Common myeloid progenitor, CD34-positive (primary cell): ENCODE data around the gene SDK1.

ENCODE experiments used
- CTCF ChIA-PET: fragments of 350-600 bp; sonication (Branson Sonifier 250); formaldehyde crosslinking; loops from one replicate; lab custom pipeline; 2021; ENCODE audit warnings: antibody characterized with exemption; lab: Charles Lee
- POLR2A ChIA-PET: fragments of 350-600 bp; sonication (Branson Sonifier 250); formaldehyde crosslinking; loops from one replicate; lab custom pipeline; 2021; ENCODE audit warnings: antibody characterized with exemption; lab: Charles Lee
- DNase-seq, 3 donors: peaks; one replicate each; pipeline versions ENCODE4 v3.0.0 to v3.0.0-alpha.2; 2013
- H3K27ac ChIP-seq, 2 experiments: 1 replicate in 1 of 2; 2 replicates in 1 of 2; pipeline ENCODE4 v1.7.0; 2013; ENCODE audit warnings: inconsistent platforms in 2 of 2, low read length in 2 of 2, mild to moderate bottlenecking in 2 of 2, low read depth in 1 of 2, moderate library complexity in 1 of 2; ENCODE audit not compliant: severe bottlenecking in 2 of 2, insufficient read depth in 1 of 2, poor library complexity in 1 of 2
- H3K27me3 ChIP-seq, 5 experiments: replicated peaks in 2 of 5; 1 replicate in 3 of 5; 2 replicates in 2 of 5; pipeline versions ENCODE4 v1.6.1 to v1.7.0; 2013; ENCODE audit warnings: low read length in 4 of 5, mild to moderate bottlenecking in 2 of 5, moderate library complexity in 2 of 5, inconsistent platforms in 1 of 5; ENCODE audit not compliant: insufficient read depth in 5 of 5, control insufficient read depth in 4 of 5
- H3K36me3 ChIP-seq, 4 experiments: 1 replicate in 2 of 4; 2 replicates in 2 of 4; pipeline versions ENCODE4 v1.6.1 to v1.7.0; 2013; ENCODE audit warnings: low read length in 3 of 4, control low read depth in 1 of 4, mild to moderate bottlenecking in 1 of 4; ENCODE audit not compliant: control insufficient read depth in 4 of 4, insufficient read depth in 4 of 4
- H3K4me1 ChIP-seq, 4 experiments: 1 replicate in 3 of 4; 2 replicates in 1 of 4; pipeline versions ENCODE4 v1.6.1 to v1.7.1; 2013; ENCODE audit warnings: low read length in 3 of 4, mild to moderate bottlenecking in 3 of 4, control low read depth in 1 of 4, inconsistent platforms in 1 of 4, moderate library complexity in 1 of 4; ENCODE audit not compliant: control insufficient read depth in 4 of 4, insufficient read depth in 4 of 4; ENCODE audit errors: control extremely low read depth in 1 of 4
- H3K4me3 ChIP-seq, 7 experiments: 1 replicate in 4 of 7; 2 replicates in 3 of 7; pipeline versions ENCODE4 v1.5.1 to v1.7.0; 2013; ENCODE audit warnings: mild to moderate bottlenecking in 7 of 7, low read length in 6 of 7, moderate library complexity in 6 of 7, inconsistent platforms in 2 of 7, low read depth in 2 of 7, control low read depth in 1 of 7; ENCODE audit not compliant: insufficient read depth in 4 of 7, control insufficient read depth in 1 of 7; ENCODE audit errors: extremely low read depth in 1 of 7
- H3K9me3 ChIP-seq, 5 experiments: 1 replicate in 4 of 5; 2 replicates in 1 of 5; pipeline versions ENCODE4 v1.6.1 to v1.7.1; 2013; ENCODE audit warnings: low read length in 4 of 5, mild to moderate bottlenecking in 2 of 5, inconsistent platforms in 1 of 5, low read depth in 1 of 5, moderate library complexity in 1 of 5; ENCODE audit not compliant: control insufficient read depth in 4 of 5, insufficient read depth in 2 of 5; ENCODE audit errors: control extremely low read depth in 1 of 5
- whole genome bisulfite sequencing: methylation state at CpG from one replicate; pipeline ENCODE4 v1.1.5; 2013; ENCODE audit not compliant: insufficient coverage; 5-methylcytosine and 5-hydroxymethylcytosine counted together

SDK1 gene

DNA sequence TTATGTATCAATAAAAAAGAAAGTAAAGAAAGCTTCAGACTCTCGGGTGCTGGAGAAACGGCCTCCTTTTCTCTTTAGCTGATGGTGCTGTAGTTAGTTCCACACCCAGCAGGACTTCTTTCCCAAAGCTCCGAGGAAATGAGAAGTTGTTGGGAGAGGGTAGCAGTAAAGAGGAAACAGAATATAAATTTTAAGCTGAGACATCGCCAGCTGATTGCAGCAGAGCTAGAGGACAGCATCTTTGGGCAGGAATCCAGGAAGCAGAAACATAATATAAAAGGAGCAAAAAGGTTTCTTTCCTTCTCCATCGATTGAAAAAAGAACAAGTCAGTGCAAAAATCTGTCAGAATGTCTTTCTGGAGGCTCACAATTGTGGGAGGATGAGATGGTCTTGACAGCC is 764.1 kb downstream of the SDK1 start:
- CTCF ChIA-PET, result no interaction called here
- Histone ChIP-seq H3K9me3 (no peaks in the 10 kb centered on the region), H3K27ac (no peak overlapping the region), H3K4me1 (peaks cover 0 to 4% (median under 1%) of the 10 kb centered on the region in 4 experiments), H3K27me3 (peaks cover 0 to 2% (median 0%) of the 10 kb centered on the region in 5 experiments), H3K4me3 (peak overlapping the region in 2 of 7 experiments; percentile 2 to 66), H3K36me3 (no peaks in the 10 kb centered on the region)
- WGBS, result 10% methylated on average over 5 of the region's 5 CpGs
- POLR2A ChIA-PET, result no interaction called here
- peak in 2 of 3 donors; percentile 51 to 66 for DNase-seq

DNA sequence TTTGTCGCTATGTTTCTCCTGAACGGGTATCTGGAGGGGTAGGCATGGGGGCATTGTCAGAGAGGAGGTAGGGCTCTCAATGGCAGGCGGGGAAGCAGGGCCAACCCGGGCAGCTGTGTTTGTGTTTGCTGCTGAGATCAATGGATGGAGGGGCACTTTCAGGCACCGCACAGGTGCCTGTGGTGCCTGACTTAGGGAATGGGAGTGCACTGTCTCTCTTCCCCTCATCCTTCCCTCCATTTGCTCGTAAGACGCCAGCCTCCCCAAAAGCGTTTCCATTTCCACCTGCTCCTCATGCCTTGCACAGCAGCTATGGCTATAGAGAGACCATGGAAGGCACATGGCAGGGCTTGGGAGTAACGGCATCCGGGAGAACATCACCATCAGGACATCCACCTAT is 765.2 kb downstream of the SDK1 start:
- Histone ChIP-seq H3K27ac (no peak overlapping the region), H3K9me3 (no peaks in the 10 kb centered on the region), H3K4me3 (no peak overlapping the region), H3K4me1 (peaks cover 0 to 4% (median under 1%) of the 10 kb centered on the region in 4 experiments), H3K27me3 (peaks cover 0 to 2% (median 0%) of the 10 kb centered on the region in 5 experiments), H3K36me3 (no peaks in the 10 kb centered on the region)
- POLR2A ChIA-PET, result interaction anchor here (0.5 kb wide), 1 partner anchor 600 kb away, joined by 5 read pairs; no protein-coding TSS in a partner anchor
- CTCF ChIA-PET, result no interaction called here
- 86% methylated on average over 7 of the region's 10 CpGs for WGBS
- DNase-seq, result no peak

DNA sequence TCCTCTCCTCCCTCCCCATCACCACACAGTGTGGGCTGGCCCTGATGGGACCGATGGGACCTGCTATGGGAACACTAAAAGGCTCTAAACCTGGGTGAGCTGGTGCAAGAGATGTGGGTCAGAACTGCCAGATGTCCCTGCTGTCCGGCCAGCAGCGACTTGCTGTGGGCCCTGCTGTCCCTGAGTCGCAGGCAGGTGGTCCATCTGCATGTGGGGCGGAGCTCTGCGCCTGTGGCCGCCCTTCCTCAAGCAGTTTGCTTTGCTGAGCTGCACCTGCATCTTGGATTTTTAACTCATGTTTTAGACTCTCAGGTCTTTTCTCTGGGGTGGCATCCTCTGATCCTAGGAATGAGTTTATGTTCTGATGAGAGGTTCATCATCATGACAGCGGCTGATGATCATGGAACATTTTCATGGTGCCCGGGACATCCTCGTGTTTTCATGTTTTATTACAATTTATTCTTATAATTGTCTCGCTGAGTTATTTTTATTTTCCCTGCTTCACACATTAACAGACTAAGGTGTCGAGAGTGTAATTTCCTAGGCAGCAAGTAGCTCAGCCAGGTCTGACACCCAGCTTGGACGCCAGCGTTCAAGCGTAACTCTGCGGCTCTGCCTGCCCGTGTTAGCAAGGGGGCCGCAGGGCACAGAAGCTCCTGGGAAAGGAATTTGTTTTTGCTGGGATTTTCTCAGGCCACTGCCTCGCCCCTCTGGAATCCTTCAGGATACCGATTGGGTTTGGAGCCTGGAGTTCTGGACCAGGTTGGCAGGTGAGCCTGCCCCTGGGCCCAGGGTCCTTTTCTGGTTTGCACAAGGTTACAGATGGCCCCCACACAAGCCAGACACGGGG is 765.8 kb downstream of the SDK1 start:
- H3K9me3 ChIP-seq, result no peaks in the 10 kb centered on the region
- WGBS, result 87% methylated on average over 17 of the region's 21 CpGs
- H3K4me3 ChIP-seq, result no peak overlapping the region
- peaks cover 0 to 4% (median under 1%) of the 10 kb centered on the region in 4 experiments for H3K4me1 ChIP-seq
- peaks cover 0 to 2% (median 0%) of the 10 kb centered on the region in 5 experiments for H3K27me3 ChIP-seq
- POLR2A ChIA-PET, result interaction anchor here (0.5 kb wide), 1 partner anchor 600 kb away, joined by 5 read pairs; no protein-coding TSS in a partner anchor
- H3K36me3 ChIP-seq, result no peaks in the 10 kb centered on the region
- DNase-seq, result no peak
- H3K27ac ChIP-seq, result no peak overlapping the region
- CTCF ChIA-PET, result no interaction called here

DNA sequence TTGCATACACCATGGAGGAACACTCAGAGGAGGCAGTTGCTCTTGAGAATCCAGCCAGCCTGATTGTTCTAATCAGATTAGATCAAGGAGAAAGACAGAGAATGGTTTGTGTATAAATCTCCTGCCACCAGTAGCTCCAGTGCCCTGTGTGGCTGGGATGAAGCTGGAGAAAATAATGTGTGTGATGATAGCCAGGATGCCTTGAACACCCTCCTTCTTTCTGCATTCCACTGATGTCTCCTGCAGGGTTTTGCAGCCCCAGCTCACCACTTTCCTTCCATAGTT is 766.4 kb downstream of the SDK1 start:
- Histone ChIP-seq H3K27ac (no peak overlapping the region), H3K36me3 (no peaks in the 10 kb centered on the region), H3K4me1 (peaks cover 0 to 4% (median under 1%) of the 10 kb centered on the region in 4 experiments), H3K9me3 (no peaks in the 10 kb centered on the region), H3K4me3 (no peak overlapping the region), H3K27me3 (peaks cover 0 to 5% (median 0%) of the 10 kb centered on the region in 5 experiments)
- POLR2A ChIA-PET, result no interaction called here
- DNase-seq, result no peak
- CTCF ChIA-PET, result no interaction called here

DNA sequence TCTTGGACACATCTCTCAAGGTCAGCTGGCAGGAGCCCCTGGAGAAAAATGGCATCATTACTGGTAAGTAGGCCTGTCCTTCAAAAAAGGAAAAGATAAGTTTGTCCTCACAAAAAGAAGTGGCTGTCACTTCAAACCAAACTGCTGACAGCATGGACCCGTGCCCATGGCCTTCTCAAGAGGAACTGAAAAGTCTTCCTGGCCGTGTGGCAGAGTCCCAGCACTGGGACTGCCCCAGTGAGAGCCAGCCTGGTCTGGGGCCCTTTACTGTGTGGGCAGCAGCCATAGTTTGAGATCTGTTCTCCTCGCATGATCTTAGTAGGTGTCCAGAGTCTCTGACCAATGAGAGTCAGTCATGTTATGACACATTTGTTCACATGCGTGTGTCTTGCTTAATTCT is 766.8 kb downstream of the SDK1 start:
- DNase-seq, result no peak
- Histone ChIP-seq H3K4me1 (peaks cover 0 to 4% (median under 1%) of the 10 kb centered on the region in 4 experiments), H3K4me3 (no peak overlapping the region), H3K36me3 (no peaks in the 10 kb centered on the region), H3K27me3 (peaks cover 0 to 5% (median 0%) of the 10 kb centered on the region in 5 experiments), H3K9me3 (no peaks in the 10 kb centered on the region), H3K27ac (no peak overlapping the region)
- POLR2A ChIA-PET, result no interaction called here
- WGBS, result 67% methylated on average over 4 of the region's 4 CpGs
- CTCF ChIA-PET, result no interaction called here

DNA sequence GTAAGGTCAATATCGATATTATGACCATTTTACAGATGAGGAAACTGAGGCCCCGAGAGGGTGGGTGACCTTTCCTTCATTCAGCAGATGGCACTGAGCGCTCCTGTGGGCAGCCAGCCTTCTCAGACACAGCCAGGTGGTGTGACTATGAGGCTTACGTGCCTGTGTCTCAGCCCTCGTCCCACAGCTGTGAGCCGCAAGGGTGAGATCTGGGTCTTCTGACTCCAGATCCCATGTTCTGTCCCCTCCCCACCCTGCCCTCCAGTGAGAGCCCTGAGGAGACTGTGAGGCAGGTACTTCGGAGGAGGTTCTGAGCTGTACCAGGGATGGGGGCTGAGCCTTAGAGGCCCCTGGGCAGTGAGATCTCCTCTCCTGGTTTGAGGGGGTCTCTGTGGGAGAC is 767.2 kb downstream of the SDK1 start:
- Histone ChIP-seq H3K36me3 (no peaks in the 10 kb centered on the region), H3K9me3 (no peaks in the 10 kb centered on the region), H3K27ac (no peak overlapping the region), H3K27me3 (peaks cover 0 to 5% (median 0%) of the 10 kb centered on the region in 5 experiments), H3K4me3 (no peak overlapping the region), H3K4me1 (peaks cover 0 to 4% (median under 1%) of the 10 kb centered on the region in 4 experiments)
- ChIA-PET POLR2A (no interaction called here), CTCF (no interaction called here)
- 100% methylated on average over 4 of the region's 7 CpGs for WGBS
- no peak for DNase-seq

DNA sequence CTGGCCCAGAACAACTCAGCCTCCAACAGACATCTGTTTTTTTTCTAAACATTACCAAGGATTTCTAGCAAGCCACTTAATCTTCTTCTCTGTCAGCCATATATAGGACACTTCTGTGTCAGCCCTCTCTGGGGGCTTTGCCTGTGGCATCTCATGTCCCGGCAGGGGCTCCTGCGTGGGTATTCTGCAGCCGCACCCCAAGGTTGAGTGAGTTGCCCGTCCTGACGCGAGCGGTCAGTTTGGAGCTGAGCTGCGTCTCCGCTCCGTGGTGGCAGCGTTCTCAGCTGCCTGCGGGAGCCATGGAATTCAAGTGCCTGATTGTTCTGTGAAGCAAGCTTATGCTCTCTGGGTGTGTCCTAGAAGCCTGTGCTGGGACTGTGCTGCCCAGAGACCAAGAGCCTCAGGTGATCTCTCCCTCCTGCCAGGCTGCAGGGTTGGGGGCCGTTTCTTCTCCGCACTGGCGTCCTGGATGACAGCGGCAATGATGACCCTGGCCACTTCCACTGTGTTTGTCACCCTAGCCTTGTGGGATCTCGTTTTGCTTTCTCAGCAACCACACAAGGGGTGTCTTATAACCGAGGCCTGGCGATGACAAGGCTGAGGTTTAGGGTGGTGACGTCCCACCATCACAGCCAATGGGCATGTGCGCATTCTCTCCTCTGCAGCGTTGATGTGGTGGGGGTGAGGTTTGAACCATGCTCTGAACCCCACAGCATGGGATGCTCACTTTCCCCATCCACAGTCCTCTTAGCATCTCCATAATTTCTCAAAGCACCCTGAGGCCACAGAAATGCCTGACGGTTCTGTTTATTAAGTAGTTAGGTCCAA is 768.4 kb downstream of the SDK1 start:
- CTCF ChIA-PET, result no interaction called here
- POLR2A ChIA-PET, result no interaction called here

More for the DNA sequence above, 768.4 kb downstream of the SDK1 start:
- H3K4me3 ChIP-seq, result no peak overlapping the region
- H3K4me1 ChIP-seq, result peaks cover 0 to 4% (median under 1%) of the 10 kb centered on the region in 4 experiments
- H3K27ac ChIP-seq, result no peak overlapping the region
- H3K9me3 ChIP-seq, result no peaks in the 10 kb centered on the region
- WGBS, result 98% methylated on average over 18 of the region's 23 CpGs
- H3K36me3 ChIP-seq, result no peaks in the 10 kb centered on the region
- H3K27me3 ChIP-seq, result peaks cover 0 to 5% (median 0%) of the 10 kb centered on the region in 5 experiments
- DNase-seq, result no peak
